ENCODE data around the gene ABCC9. TPM values are rescaled to one million over a fixed set of nuclear protein-coding genes. Genes with fewer than 3 reads are reported as not detected.

ABCC9 gene
- total RNA-seq, 1 experiment from 2014 or later = not detected

GRCh38 chr12:21826618-21826910 lies 114.7 kb downstream of the ABCC9 start:
- no peaks in the 10 kb centered on the region for H3K9me3 ChIP-seq (ENCODE audit: control insufficient read depth, low read depth, low read length)
- no peak overlapping the region for H4K91ac ChIP-seq (ENCODE audit: insufficient read length, low read depth, low read length)
- no peak overlapping the region for H2BK5ac ChIP-seq (ENCODE audit: insufficient read length, low read length)
- H2AFZ ChIP-seq (ENCODE audit: low read length) = no peak overlapping the region
- no peak overlapping the region for H2BK15ac ChIP-seq (ENCODE audit: low read depth, low read length)
- H3K4ac ChIP-seq (ENCODE audit: low read depth, low read length) = no peak overlapping the region
- no peaks in the 10 kb centered on the region for H3K79me1 ChIP-seq (ENCODE audit: insufficient read depth, low read depth, low read length, poor library complexity, severe bottlenecking)
- H2AK5ac ChIP-seq (ENCODE audit: insufficient read length, low read length) = no peak overlapping the region
- no peak overlapping the region for H2BK20ac ChIP-seq (ENCODE audit: low read depth, low read length, poor library complexity, severe bottlenecking)
- H3T11ph ChIP-seq (ENCODE audit: low read length) = no peak overlapping the region
- no peak for DNase-seq
- Mint-ChIP-seq H3K4me3 (no peak overlapping the region), H3K9me3 (no peaks in the 10 kb centered on the region; a peak in 1 of 5 replicates), H3K36me3 (ENCODE audit: insufficient read depth in 1 of 3, low read depth in 3 of 3) (no peaks in the 10 kb centered on the region), H3K27me3 (ENCODE audit: low read depth) (no peaks in the 10 kb centered on the region; the same call in 1 of the 2 replicates), H3K27ac (no peak overlapping the region), H3K4me1 (no peaks in the 10 kb centered on the region)
- no peak for TF ChIP-seq CTCF (conservative IDR thresholded peaks at IDR 0.05)
- H3K14ac ChIP-seq (ENCODE audit: insufficient read depth, low read length) = no peak overlapping the region
- H3K23me2 ChIP-seq (ENCODE audit: insufficient read length, low read depth, low read length, poor library complexity, severe bottlenecking) = no peaks in the 10 kb centered on the region
- no peak overlapping the region for H4K8ac ChIP-seq (replicated peaks; ENCODE audit: insufficient read length, low read depth, low read length)
- H3K79me2 ChIP-seq (ENCODE audit: insufficient read depth, low read length) = no peaks in the 10 kb centered on the region
- no peak overlapping the region for H3K4me2 ChIP-seq (ENCODE audit: insufficient read depth, insufficient read length, low read length)
- H4K20me1 ChIP-seq (ENCODE audit: control insufficient read depth, insufficient read depth, insufficient read length) = no peaks in the 10 kb centered on the region
- H4K5ac ChIP-seq (ENCODE audit: insufficient read length, low read depth, low read length) = no peak overlapping the region
- WGBS (ENCODE audit: extremely low coverage, insufficient read length, low lambda C conversion rate) = no CpG with 5 or more reads among the region's 4 CpGs
- no peak overlapping the region for H3K27ac ChIP-seq (ENCODE audit: insufficient read length, low read depth, low read length)
- H3K18ac ChIP-seq (ENCODE audit: insufficient read length, low read depth, low read length) = no peak overlapping the region
- no peak overlapping the region for H3K23ac ChIP-seq (ENCODE audit: insufficient read length, low read depth, low read length)
- no peak overlapping the region for H3K9ac ChIP-seq (ENCODE audit: extremely low read depth, insufficient read length, low read length)
- H2BK12ac ChIP-seq (ENCODE audit: insufficient read length, low read depth, low read length) = no peak overlapping the region
- H3K4me1 ChIP-seq (ENCODE audit: insufficient read depth, low read length) = no peaks in the 10 kb centered on the region
- no peak overlapping the region for H3K56ac ChIP-seq (ENCODE audit: insufficient read length, low read depth, low read length)
- H2BK120ac ChIP-seq (ENCODE audit: low read depth, low read length, poor library complexity, severe bottlenecking) = no peak overlapping the region
- H3K27me3 ChIP-seq (ENCODE audit: insufficient read depth, low read length) = no peaks in the 10 kb centered on the region

Measured in H9 (cell line).